Inflammatory macrophage treated with lipopolysaccharide for 1 hour (primary cell): ENCODE measurements around the gene TREH.

Source experiments
- DNase-seq, 2 donors: peaks; one replicate each; pipeline ENCODE4 v3.0.0-alpha.2; 2020 to 2022

The TREH gene

DNA sequence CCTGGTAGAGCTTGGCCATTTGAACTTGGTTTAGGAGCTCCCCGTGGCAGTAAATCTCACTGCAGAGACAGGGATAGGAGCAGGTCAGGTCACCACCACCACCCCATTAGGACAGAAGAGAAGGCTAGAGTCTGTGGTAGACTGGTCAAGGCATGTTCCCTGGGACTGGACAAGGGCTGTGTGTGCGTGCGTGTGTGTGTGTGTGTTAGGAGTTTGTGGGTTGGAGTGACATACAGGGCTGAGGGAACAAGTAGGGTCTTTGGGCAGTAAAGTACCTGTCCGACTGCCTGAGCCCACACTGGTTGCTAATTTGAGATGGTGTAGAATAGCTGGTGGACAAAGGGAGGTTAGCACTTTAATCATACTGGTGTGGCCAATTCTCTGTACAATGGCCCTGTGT lies 16.1 kb downstream of the TREH start:
- DNase-seq, result no peak

DNA sequence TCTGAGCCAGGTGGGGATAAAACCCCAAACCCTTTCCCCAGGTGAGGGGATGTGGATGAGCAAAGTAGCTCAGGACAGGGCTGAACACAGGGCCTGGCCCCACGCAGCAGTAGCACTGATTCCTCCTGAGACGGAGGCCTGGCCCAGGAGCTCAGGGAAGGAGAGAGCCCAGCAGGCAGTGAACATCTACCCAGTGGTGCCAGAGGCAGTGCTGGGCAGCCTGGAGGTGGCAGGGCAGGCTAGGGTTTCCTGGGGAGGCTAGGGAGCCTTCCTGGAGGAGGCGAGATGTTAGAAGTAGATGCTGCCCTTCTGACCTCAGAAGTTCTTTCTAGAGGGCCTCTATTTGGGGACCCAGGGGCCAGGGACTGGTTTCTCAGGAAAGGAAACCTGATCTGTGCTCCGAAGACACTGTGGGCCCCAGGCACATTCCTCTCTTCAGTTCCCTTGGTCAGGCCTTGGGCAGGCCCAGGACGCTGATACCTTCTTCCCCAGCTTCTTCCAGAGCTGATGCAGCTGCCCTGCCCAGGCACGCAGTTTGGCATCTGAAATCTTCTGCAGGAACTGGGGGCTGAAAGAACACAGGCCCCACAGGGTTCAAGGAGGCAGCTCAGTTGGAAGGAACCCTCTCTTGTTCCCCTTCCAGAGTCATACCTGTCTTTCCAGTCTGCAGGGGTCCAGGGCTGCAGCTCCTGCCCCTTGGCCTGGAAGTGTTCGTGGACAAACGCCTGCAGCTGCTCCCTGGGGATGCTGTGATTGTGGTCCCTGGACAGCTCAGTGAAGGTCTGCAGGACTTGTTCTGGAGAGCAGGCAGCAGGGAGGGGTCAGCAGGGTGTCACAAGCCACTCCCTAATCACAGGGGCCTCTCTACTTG lies 16.8 kb downstream of the TREH start:
- no peak for DNase-seq

DNA sequence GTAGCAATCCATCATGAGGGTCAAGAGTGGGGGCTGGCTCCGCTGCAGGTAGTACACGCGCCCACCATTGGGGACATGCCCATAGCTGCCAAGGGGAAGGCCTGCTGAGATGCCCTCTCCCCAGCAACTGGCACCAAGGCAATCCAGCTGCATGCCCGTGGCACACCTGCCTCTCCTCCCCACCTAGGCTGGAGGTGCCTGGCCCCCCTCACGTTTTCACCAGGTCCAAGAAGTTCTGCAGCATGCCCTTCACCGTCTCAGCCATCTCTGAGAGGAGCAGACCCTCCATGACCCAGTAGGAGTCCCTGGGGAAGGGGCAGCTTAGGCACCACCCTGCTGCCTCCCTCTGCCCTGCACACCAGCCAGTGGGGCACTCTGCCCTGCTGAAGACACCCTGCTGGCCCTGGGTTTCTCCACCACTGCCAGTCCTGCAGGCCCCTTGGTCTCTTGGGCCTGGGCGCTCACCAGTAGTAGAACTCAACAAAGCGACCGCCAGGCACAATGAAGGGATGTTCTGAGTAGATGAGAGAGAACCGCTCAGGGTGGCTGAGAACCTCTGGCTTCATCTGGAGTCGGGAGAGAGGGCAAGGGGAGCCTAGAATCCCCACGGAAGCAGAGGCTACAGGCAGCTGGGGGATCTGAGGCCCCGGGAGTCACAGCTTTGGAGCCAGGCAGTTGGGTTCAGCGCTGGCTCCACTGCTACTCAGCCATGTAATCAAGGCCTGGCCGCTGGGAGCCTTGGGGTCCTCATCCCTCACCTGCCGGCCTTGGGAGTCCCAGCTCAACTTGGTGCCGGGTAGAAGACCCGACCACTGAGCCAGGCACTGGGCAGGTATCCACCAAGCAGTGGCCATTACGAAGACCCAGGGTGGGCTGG lies 17.8 kb downstream of the TREH start:
- no peak for DNase-seq

DNA sequence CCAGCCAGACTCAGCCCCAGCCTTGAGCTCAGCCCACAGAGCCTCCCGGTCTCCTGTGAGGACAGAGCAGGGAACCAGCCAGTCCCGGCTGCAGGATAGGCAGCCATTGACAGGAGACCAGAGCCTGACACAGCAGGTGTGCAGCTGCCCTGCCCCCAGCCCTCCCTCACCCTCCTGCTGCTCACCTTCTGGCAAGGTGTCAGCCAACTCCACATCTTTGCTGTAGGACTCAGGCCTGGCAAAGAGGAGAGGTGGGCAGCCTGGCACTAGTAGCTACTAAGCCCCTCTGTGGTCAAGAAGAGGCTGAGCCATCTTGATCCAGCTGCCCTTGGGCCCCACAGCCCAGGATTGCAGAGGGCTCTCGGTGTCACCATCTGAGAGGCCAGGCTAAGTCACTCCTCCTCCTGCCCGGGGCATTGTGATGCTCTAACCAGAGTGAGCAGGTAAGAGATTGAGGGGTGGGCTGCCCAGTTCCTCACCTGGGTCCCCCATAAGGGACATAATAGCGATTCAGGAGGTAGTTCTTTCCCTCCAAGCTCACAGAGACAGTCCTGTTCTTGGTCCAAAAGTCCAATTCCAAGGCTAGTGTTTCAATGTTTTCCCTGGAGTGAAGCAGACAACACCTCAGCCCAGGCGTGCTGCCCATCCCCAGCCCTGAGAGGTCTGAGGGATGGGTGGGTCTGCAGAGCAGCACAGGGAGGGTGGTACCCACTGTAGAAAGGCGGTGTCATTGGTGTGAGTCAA lies 18.6 kb downstream of the TREH start:
- DNase-seq, result no peak

DNA sequence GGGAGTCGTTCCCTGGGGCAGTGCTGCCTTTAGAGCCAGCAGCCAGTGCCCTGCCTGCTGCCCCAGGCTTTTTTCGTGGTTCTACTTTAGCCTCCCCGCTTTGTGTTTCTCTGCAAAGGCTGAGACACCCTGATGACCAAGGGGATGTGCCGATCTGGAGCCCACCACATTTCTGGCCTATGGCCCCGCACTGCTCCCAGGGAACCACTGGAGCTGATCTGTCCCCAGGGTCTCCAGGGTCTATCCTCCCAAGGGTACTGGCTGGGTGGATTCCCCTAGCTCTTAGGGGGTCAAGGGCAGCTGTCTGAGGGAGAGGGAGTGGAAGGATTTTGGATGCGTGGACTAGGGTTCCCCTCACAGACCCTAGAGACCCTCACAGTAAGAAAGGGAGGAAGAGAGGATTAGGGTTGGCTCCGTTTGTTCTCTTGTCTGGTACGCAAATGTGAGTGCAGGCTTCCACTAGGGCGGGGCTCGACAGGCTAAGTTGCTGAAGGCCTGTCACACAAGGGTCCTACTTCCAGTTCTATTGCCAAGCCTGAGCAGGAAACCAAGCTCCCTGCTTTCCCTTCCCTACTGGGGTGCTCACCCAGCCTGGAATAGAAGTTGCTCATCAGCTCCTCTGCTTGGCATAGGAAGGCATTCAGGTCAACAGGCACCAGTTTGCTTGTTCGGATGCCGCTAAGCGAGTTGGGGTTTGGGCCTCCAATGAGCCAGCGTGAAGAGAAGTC lies 19.3 kb downstream of the TREH start:
- no peak for DNase-seq

DNA sequence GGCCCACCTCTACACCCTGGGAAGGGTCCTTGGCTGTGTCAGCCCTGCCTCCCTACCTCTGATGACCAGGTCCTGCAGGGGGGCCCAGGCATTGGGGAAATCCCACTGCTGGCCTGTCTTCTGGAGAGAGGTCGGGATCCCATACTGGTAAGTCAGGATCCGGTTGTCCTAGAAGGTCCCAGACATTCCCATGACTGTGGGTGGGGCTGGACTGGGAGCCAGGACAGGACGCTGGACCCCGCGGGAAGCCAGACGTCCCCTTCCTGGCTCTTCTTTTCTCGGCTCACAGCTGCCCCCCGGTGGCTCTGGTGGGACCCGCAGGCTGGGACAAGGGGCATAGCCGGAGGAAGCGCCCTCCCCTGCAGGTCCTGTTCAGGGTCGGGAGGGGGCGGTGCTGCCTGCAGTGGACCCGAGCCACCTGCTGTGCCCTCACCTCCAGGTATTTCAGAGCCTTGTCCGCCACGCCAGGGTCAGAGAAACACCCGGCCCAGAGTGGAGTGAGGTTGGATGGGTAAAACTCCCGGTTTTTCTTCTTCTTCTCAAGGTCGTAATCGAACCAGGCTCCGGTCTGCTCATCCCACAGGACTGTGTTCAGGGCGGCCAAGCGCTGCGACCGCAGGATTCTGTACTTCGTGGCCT lies 20.0 kb downstream of the TREH start:
- DNase-seq, result peak; percentile 56 to 92

DNA sequence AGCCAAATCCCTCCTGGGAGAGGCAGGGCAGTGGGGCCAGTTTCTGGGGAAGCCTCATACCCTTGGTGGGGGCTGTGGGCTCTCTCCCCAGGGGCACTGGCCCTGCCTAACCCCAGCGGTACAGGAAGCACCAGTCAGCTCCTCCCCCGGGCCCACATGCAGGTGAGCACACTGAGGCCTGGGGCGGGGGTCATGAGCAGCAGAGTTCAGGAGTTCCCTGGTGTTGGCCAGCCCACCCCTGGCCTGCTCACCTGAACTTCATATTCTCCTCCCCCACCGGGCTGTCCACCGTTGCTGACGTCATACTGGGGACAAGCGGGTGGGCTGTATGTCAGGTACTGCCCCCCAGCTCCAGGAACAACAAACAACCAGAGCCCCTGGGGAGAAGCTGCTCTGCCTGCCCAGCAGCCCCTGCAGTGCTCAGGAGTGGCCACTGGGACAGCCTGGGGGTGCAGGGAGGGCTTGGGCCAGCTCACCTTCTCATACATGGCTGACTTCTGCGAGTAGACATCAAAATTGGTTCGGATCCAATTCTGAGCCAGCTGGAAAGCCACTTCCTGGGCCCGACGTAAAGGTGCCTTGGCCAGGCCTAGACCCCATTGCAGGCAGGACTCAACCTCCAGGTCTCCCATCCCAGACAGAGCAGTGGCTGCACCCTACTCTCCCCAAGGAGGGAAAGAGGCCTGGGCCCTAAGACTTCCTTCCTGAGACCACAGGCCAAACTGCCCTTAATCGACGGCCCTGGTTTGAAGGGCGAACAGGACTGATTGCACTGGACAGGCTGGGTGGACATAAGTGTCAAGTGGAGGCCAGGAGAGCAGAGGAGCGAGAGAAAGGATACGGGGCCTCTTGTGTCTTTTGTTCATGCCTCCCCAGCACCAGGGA lies 20.8 kb downstream of the TREH start:
- DNase-seq, result no peak

DNA sequence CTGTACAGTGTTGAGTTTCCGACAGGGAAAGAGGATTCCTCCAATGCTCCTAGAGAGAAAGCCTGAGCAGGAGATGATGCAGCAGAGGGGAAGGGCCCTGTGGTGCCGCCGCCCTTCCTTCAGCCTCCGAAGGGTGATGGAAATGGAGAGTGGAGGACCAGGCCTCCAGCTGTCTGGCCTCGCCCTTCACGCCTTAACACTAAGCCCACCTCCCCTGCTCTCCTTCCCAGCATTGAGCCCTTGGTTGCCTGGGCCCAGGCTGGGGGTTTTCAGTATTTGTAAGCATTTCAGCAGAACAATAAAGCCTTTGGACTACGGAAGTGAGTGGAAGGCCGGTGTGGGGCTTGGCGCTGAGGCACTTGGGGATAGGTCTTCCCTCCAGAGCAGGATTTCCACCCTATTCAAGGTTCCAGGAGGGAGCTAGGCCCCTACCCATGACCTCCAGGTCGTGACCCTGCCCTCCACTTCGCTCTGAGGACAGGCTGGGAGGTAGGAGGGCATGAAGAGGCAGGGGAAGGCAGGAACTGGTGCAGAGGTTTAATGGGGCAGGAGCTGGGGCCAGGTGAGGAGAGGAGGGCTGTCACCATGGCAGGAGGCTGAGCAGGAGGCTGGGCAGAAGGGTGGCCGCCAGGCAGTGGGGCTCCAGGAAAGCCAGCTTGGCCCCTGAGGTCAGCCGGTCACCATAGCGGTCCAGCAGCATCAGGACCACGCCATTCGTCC lies 21.6 kb downstream of the TREH start:
- no peak for DNase-seq

DNA sequence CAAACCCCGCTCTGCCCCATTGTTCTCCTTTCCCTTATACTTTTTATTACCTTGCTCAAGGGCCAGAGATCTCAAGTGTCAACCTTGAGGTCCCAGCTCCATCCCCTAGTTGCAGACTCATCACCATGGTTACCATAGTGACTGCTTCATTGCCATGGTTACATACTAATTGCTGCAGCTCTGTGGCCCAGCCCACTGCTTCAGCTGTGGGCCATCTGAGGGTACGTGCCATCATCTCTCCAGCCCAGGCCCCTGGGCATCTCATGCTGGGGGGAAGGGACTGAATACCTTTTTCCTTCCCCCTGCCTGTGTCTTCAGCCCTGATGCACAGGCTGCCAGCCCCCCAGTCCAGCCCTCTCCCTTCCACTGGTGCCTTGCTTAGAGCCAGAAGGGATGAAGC lies 22.2 kb downstream of the TREH start:
- no peak for DNase-seq

DNA sequence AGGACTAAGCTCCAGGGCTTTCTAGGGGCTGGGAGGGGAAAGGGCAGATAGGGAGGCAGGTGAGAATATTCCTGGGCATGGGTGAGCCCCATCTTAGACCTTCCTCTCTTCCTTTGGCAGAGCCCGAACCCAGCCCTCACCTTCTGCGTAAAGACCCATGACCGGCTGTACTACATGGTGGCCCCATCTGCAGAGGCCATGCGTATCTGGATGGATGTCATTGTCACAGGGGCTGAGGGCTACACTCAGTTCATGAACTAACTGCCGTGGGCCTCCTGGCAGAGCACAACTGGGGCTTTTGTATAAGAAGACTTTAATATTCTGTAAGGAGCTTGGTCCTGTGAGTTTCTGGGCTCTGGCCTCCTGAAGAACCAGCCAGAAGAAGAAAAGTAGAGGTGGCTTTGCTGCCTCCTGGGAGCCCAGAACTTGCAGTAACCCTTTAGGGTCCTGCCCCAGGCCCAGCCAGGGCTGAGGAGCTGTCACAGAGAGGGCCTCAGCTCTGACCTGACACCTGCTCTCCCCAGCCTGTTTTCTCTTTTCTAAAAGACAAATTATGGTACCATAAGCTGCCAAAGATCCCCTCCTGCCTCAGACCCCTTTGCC lies 22.8 kb downstream of the TREH start:
- no peak for DNase-seq

DNA sequence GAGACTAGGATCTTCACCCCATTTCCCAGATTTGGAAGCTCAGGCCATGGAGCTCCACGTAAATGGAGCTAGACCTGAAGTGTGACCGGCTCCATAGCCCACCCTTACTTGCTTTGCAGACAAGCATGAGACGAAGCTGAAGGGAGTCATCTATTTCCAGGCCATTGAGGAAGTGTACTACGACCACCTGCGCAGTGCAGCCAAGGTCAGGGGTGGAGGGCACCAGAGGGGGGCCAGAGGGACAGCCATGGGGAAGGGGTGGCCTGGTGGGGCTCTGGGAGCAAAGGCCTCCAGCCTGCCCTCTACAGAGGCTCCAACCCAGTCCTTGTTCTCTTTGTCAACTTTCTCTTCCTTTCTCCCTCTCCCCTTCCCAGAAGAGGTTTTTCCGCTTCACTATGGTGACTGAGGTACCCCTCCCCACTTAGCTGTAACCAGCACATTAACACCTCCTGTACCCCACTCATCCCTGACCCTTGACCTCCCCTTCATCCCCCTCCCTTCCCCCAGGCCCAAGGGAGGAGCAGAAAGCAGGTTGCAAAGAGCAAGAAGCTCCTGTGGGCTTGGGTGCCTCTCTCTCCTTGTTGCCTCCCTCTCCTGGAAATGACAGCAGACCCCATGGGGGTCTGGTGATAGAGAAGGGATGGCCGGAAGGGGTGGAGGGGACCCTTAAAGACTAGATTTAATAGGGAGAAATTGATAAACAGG lies 23.8 kb downstream of the TREH start:
- DNase-seq, result no peak

DNA sequence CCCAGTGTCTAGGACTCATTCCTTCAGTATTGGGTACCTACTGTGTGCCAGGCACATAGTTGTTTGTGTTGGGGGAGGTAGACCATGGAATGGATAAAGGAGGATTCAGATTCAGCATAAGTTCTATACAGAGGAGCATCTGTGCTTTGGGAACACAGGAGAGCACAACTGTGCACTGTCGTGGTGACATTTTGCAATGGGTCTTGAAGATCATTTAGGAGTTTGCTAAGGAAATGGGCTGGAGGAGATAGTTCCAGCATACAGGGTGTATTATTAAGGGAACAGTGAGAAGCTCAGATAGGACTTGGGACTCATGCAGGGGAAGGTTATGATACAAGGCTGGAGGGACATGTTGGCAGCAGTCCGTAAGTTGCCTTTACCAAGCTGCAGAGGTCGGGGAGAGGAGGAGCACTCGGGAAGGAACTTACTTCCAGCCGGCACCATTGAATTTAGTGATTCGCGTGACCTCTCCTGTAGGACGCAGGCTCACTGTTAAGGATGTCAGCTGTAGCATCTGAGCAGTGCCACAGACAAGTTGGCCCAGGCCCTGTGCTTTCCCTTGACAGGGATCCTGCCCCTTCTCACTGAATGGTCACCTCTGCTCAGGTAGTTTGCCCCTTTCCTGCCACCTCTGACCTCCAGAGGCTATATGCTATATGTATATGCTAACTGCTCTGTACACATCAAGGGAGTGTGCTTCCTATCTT lies 25.6 kb downstream of the TREH start:
- no peak for DNase-seq

DNA sequence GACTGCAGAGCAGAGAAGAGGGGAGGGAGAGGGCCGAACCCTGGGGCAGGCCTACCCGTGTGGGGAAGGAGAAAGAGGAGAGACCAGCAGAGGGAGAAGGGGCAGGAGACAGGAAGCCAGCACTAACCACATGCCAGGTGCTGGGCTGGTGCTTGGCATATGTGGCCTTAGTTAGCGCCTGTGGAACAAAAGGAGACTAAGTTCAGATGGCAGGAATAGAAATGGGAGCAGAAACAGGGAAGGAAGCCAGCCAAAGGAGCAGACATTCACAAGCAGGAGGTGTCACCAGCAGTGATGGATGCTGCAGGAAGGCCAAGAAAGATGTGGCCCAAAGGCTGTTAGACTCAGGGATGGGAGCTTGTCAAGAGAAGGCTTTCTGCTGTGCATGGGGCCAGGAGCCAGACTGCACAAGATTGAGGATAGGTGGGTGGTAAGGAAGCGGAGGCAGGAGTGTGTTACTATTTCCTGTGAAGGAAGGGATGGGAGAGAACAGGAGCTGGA lies 26.7 kb downstream of the TREH start:
- DNase-seq, result no peak

DNA sequence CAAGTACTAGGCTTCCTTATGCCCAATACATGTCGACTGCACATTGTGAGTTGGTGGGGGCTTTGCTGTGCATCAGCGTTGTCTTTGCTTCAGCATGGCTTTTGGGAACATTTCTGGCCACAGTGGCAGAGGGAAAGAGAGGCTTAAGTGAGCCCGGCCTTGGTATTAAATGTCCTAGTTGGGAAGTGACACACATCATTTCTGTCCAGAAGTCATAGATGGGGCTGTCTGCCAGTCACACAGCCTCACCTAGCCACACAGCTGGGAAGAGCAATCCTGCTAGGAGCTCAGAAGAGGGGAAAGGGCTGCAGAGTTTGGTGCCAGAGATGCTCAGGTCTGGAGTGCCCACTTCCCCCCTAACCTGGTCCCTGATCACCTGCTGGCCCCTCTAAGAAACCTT lies 27.6 kb downstream of the TREH start:
- no peak for DNase-seq

DNA sequence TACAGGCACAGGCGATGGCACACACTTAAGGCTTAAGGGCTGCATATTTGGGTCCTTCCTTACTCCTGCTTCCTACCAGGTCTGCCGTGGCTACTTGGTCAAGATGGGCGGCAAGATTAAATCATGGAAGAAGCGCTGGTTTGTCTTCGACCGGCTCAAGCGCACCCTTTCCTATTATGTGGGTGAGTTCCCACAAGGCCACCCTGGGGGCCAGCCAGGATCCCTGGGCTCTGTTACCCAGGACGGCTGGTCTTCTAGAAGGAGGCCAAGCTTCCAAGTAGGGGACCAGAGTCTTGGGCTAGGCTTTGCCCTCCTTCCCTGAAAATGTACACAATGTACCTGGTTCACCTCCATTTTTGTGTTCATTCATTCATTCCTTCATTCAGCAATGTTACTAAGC lies 29.1 kb downstream of the TREH start:
- no peak for DNase-seq

DNA sequence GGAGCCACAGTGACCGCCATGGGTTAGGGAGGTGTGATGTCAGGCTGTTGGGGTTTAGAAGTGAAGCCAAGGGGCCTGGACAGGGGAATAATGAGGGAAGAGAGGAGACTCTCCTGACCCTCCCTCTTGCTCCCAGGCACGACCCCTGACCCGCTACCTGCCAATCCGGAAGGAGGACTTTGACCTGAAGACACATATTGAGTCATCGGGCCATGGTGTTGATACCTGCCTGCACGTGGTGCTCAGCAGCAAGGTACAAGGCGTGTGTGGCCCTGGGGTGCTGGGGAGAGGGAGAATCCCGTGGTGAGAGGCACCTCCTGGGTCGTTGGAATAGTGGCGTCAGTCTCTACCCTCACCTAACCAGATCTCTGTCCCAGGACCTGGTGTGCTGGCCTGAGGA lies 29.5 kb downstream of the TREH start:
- no peak for DNase-seq

DNA sequence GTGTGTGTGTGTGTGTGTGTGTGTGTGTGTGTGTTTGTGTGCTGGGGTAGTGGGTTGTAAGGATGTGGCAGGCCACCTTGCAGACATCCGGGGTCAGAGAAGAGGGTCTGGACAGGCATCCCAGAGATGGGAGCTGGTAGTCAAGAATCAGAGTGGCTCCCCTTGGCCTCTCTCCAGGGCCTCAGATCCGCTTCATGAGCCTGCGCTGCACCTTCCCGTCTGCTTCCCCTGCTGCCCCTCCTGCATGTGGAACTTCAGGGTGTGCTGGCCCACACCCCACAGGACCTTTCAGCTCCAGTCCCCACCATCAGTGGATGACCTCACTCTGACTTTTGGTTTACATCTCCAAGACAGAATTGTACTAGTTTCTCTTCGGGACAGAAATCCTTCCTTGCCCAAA lies 31.2 kb downstream of the TREH start:
- no peak for DNase-seq

DNA sequence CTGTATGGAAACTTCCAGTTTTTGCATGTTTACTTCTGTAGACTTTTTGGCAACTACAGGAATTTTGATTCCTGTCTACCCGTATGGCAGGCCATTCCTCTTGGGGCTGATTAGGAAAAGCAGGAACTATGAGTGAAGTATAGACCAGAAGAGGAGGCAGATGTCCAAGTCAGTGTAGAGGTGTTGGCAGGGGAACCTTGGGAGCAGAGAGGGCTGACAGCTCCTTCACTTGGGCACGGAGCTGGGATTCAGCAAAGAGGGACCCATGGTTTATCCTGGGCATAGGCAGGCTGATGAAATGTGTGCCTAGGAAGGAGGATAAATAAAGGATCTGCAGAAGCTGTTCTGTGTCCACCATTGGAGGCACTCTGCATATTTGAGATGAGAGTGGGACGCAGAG lies 33.1 kb downstream of the TREH start:
- DNase-seq, result no peak
